Heart left ventricle (tissue), 13 donors: ENCODE data around the gene CHST9.

Experiments used
- CTCF ChIP-seq, 12 donors: fragments of 200-600 bp; sonication (generic) in 4 of 12; IDR thresholded peaks; one replicate each; pipeline versions ENCODE4 v1.5.0 to v1.8.0; 2018 to 2022; ENCODE audit warnings: antibody characterized with exemption in 12 of 12, mild to moderate bottlenecking in 5 of 12
- POLR2A ChIP-seq, 2 donors: fragments of 450-650 bp; IDR thresholded peaks; one replicate each; pipeline ENCODE4 v1.6.1; 2017; ENCODE audit warnings: antibody characterized with exemption in 2 of 2, mild to moderate bottlenecking in 2 of 2, moderate library complexity in 2 of 2
- donor health status: ischemic (EF 13 %, LVEDD 7.1; RV severe dilation, severe dysfunction).
- donor health status: DM: no; HTN: yes; CAD: no.
- donor health status: DM: no; HTN: no; CAD: no.
- donor health status: ischemic (EF 25% LVEDD 6.9; RV normal size, moderate dysfunction).
- donor health status: ischemic (EF 25% LVEDD 5.7; RV mildly dilated, moderate dysfunction).
- donor health status: ischemic (EF 35%, LVEDD 5.7; RV mildly dilated, moderate dysfunction).
- donor health status: nonischemic (EF 11% LVEDD 7.7; RV severe dilation, severe dysfunction).
- donor health status: DM: yes; HTN: yes; CAD: no.
- donor health status: PGD.
- donor health status: ischemic (EF 29% LVEDD 5.4; RV normal size, mild dysfunction).
- donor health status: nonischemic (EF 23%, LVEDD 6.1; RV moderate dilation, normal function).

- TF ChIP-seq CTCF (IDR thresholded peaks at IDR 0.05), result no peak
- no peak for TF ChIP-seq POLR2A (IDR thresholded peaks at IDR 0.05)
These were observed 130.2 kb downstream of the CHST9 start for GRCh38 chr18:27054926-27055325.
